ENCODE results near the gene TIRAP. TPM values are rescaled to one million over a fixed set of nuclear protein-coding genes. Genes with fewer than 3 reads are reported as not detected.

The TIRAP gene
- total RNA-seq, result 10 to 100 TPM in 3 of 5 donors, 1 to 10 TPM in 2; 5.1 to 86.2 (median 15.6) TPM
- 1 to 10 TPM; 3.7 to 6.6 (median 5.2) TPM for polyA plus RNA-seq
- long read RNA-seq, donor 1, partial matches to known transcripts, result 0 of 1 reads
- long read RNA-seq, donor 1, other reads (novel, unspliced or antisense), result 0 of 1 reads
- long read RNA-seq, donor 2, partial matches to known transcripts, result 5 of 7 reads
- long read RNA-seq, donor 2, other reads (novel, unspliced or antisense), result 0 of 7 reads
- long read RNA-seq, donor 3, result 0 reads
- long read RNA-seq, donor 4, result 0 reads
- long read RNA-seq, donor 5, result 0 reads
- long read RNA-seq, donor 6, result 0 reads
- long read RNA-seq, donor 7, result 0 reads
- long read RNA-seq, donor 8, partial matches to known transcripts, result 0 of 1 reads
- long read RNA-seq, donor 8, other reads (novel, unspliced or antisense), result 0 of 1 reads
- long read RNA-seq, donor 9, result 0 reads
- long read RNA-seq, donor 10, result 0 reads

GRCh38 chr11:126282736-126283591, at the start of gene TIRAP:
TIRAP (plus strand) TSS chr11:126283093; CDS start chr11:126290895, 7,802 bp downstream.
- Histone ChIP-seq H3K27ac (peak within 1 kb of the TSS; percentile 90 to 100 (median 91)), H3K4me1 (peaks cover 8 to 47% (median 24%) of the 10 kb centered on the region in 4 donors), H3K27me3 (no peaks in the 10 kb centered on the region), H3K36me3 (peaks cover 0 to 14% (median 10%) of the 10 kb centered on the region in 4 donors), H3K9me3 (no peaks in the 10 kb centered on the region), H3K4me3 (peak within 1 kb of the TSS; percentile 69 to 88 (median 80))
- intact Hi-C loops (cut with DNase I; ENCODE audit: low total_unique reads), result no loop called here
- WGBS, 5 donors, result 0 to 1% (median 0%) methylated on average over 19 to 82 of the region's 82 CpGs
- peak; percentile 73 to 87 for DNase-seq
- no peak for TF ChIP-seq EP300 (IDR thresholded peaks at IDR 0.05)
- TF ChIP-seq POLR2AphosphoS5 (IDR thresholded peaks at IDR 0.05), result peak; percentile 14 to 67 (median 65)
- no peak for TF ChIP-seq POLR2A (IDR thresholded peaks at IDR 0.05)
- peak in 3 of 7 experiments; percentile 4 to 41 (median 11) for TF ChIP-seq CTCF (IDR thresholded peaks at IDR 0.05)

- no peak overlapping the region for H3K4me3 ChIP-seq
- no peak for DNase-seq
- WGBS, 5 donors, result 83 to 98% (median 98%) methylated on average over 4 of the region's 4 CpGs
- H3K4me1 ChIP-seq, result peaks cover 4 to 17% (median 8%) of the 10 kb centered on the region in 4 donors
- peaks cover 9 to 55% (median 42%) of the 10 kb centered on the region in 4 donors for H3K36me3 ChIP-seq
- TF ChIP-seq POLR2A (IDR thresholded peaks at IDR 0.05) (no peak), POLR2AphosphoS5 (IDR thresholded peaks at IDR 0.05) (no peak), EP300 (IDR thresholded peaks at IDR 0.05) (no peak), CTCF (IDR thresholded peaks at IDR 0.05) (no peak)
- no peaks in the 10 kb centered on the region for H3K9me3 ChIP-seq
- H3K27me3 ChIP-seq, result no peaks in the 10 kb centered on the region
- intact Hi-C loops (cut with DNase I; ENCODE audit: low total_unique reads), result no loop called here
- no peak overlapping the region for H3K27ac ChIP-seq
Measured at GRCh38 chr11:126233391-126233790, 49.5 kb upstream of the TIRAP start.

GRCh38 chr11:126246636-126247035, 36.3 kb upstream of the TIRAP start:
- intact Hi-C loops (cut with DNase I; ENCODE audit: low total_unique reads), result no loop called here
- no peak overlapping the region for H3K4me3 ChIP-seq
- H3K4me1 ChIP-seq, result no peaks in the 10 kb centered on the region
- no peak for DNase-seq
- H3K9me3 ChIP-seq, result no peaks in the 10 kb centered on the region
- H3K36me3 ChIP-seq, result peaks cover 22 to 89% (median 73%) of the 10 kb centered on the region in 4 donors
- no peak overlapping the region for H3K27ac ChIP-seq
- TF ChIP-seq POLR2AphosphoS5 (IDR thresholded peaks at IDR 0.05) (no peak), POLR2A (IDR thresholded peaks at IDR 0.05) (no peak), CTCF (IDR thresholded peaks at IDR 0.05) (no peak), EP300 (IDR thresholded peaks at IDR 0.05) (no peak)
- 76 to 92% (median 86%) methylated on average over 2 of the region's 2 CpGs for WGBS, 5 donors
- no peaks in the 10 kb centered on the region for H3K27me3 ChIP-seq

GRCh38 chr11:126253265-126253664, 29.6 kb upstream of the TIRAP start:
- Histone ChIP-seq H3K27ac (no peak overlapping the region), H3K27me3 (no peaks in the 10 kb centered on the region), H3K4me3 (no peak overlapping the region), H3K36me3 (peaks cover 14 to 89% (median 73%) of the 10 kb centered on the region in 4 donors), H3K4me1 (peaks cover 0 to 9% (median 3%) of the 10 kb centered on the region in 4 donors), H3K9me3 (no peaks in the 10 kb centered on the region)
- intact Hi-C loops (cut with DNase I; ENCODE audit: low total_unique reads), result no loop called here
- TF ChIP-seq POLR2AphosphoS5 (IDR thresholded peaks at IDR 0.05) (no peak), EP300 (IDR thresholded peaks at IDR 0.05) (no peak), CTCF (IDR thresholded peaks at IDR 0.05) (no peak), POLR2A (IDR thresholded peaks at IDR 0.05) (no peak)
- no peak for DNase-seq
- 31 to 72% (median 45%) methylated on average over 4 of the region's 4 CpGs for WGBS, 5 donors
